HG03095 (cell line): ENCODE measurements around the gene ESRRB.
"Not testable (repeated sequence)": the region's sequence is repeated elsewhere in the genome, so short reads cannot be mapped to it uniquely, and the experiment has no call there.

ENCODE experiments used
- ATAC-seq: cut with Tn5 transposase; IDR thresholded peaks from one replicate; pipeline ENCODE4 v1.9.1; 2021; ENCODE audit warnings: moderate library complexity; ENCODE audit not compliant: unreplicated experiment

Gene ESRRB

DNA sequence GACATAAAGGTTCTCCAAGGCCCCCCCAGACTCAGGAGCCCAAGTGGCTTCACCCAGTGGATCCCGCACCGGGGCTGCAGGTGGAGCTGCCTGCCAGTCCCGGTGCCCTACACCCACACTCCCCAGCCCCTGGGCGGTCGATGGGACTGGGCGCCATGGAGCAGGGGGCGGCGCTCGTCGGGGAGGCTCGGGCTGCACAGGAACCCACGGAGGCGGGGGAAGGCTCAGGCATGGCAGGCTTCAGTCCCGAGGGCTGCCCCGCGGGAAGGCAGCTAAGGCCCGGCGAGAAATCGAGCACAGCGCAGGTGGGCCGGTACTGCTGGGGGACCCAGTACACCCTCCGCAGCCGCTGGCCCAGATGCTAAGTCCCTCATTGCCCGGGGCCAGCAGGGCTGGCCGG is 160.7 kb downstream of the ESRRB start:
- ATAC-seq, result not testable (repeated sequence)

DNA sequence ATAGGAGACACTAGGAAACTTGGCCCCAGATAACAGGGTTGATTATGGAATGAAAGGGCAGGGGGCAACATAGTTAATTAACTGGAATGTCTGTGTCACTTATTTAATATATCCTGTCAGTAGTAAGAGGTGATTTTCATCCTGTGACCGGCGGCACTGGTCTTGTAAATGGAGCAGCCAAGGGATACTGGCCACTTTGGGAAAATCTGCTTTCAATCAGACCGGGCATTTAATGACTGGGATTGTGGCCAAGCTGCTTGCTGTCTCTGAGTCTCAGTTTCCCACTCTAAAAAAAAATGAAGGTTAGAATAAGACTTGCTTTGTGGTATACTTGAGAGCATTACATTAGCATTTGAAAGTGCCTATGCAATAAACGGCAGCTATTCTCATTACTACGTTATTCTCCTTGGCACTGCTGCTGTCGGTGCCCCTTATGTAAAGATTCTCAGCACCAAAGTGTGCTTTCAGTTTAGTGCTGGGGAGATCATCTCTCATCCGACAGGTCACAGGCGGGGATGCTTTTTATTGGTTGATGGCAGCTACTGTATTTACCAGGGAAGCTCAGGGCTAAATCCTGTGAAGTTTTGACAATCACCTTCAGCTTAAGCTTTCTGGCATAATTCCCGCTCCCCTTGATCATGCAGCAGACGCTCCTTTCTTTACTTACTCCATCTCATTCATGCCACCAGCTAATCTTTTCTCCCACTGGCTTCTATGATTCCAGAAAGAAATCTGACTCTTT is 162.1 kb downstream of the ESRRB start:
- ATAC-seq, result no peak

DNA sequence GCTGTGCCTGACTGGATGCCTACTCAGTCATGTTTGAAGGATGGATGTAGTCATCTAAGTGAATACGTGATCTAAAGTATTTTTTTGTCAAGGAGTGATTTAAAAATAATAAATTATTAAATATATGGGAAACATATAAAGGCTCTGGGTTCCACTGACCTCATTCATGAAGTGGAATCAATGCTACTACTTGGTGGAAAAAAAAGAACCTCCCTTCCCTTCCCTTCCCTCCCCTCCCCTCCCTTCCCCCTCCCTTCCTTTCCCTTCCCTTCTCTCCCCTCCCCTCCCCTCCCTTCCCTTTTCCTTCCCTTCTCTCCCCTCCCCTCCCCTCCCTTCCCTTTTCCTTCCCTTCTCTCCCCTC is 162.7 kb downstream of the ESRRB start:
- ATAC-seq, result no peak

DNA sequence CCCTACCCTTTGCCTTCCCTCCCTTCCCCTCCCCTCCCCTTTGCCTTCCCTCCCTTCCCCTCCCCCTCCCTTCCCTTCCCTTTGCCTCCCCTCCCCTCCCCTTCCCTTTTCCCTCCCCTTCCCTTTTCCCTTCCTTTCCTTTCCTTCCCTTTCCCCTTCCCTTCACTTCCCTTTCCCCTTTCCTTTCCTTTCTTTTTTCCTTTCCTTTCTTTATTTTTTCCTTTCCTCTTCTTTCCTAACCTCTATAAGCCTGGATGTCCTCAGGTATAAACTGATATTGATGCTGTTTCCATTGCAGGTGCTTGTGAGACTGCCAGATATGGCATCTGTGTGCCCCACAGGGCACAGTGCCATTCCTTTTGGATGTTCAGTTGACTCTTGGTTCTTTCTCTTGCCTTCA is 163.2 kb downstream of the ESRRB start:
- no peak for ATAC-seq

DNA sequence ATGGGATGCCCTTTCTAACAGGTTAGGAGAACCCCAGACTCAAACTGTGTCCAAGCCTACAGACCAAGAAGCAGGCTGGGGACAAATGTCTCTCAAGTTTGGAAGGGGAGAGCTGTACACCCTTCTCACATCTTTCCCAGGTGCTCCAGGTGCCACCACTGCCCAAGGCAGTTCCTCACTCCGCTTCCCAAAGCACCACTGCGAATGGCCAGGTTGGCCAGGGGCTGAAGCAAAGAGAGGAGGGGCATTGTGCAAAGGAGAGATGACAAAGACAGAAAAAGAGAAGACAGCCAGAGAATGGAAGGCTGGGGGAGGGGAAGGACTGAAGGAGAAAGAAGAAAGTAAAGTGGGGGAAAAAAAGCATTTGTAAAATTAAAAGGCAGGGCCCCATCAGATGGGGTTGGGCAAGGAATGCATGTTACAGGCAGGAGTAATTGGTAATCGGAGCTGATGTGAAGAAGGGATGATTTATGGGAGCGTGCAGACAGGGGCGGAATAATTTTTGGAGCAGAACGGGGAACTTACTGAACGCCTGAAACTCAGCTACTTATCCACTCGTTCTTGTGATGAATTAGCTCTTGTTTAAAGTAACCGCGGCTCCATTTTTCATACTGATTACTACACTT is 165.8 kb downstream of the ESRRB start:
- ATAC-seq, result no peak

DNA sequence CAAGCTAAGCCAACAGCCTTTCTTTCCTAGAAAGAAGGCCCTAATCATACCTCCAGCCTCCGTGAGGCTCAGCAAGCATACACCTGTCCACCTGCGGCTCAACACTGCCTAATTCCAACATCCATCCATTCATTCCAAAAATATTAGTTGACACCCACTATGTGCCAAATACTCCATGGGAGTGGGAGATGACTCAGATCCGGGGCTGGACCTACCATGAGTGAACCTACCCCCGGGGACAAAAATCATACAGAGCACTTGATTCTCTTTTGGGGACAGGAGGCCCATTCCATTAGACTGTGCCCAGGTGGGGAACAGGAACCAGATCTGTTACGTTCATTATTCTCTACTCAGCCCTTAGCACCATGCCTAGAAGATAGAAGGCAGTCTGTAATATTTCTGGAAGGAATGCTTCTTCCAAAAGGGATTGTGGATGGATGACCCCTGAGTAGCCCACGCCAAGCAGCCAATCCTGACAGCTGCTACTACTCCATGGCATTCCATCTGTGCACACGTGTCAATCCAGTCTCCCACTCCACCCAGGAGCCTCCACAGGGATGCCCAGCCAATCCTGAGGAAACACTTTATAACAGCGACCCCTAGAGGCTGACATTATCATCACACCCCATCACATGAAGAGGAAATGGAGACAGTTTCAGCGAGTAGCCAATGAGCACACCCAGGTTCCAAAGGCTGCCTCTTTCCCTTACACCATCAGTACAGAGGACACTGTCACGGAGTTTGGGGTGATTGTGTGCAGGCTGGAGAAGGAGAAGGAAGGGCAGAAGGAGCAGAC is 170.7 kb downstream of the ESRRB start:
- no peak for ATAC-seq

DNA sequence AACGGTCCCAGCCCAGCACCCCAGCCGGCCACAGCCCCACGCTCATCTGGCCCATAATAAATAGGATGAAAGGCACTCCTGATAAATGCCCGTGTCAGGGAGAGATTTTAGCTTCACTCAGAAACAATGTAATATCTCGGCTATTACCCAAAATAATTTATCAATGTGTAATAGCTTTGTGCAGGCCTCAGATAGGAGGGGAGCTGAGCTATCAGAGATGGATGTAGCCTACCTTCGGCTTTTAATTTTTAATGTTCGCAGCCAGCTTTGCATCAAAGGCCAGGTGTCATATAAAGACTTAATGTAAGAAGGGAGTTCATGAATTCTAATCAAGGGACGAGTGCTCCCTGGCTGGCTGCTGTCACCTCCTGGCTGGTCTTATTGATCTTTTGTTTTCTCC is 171.9 kb downstream of the ESRRB start:
- ATAC-seq, result no peak

DNA sequence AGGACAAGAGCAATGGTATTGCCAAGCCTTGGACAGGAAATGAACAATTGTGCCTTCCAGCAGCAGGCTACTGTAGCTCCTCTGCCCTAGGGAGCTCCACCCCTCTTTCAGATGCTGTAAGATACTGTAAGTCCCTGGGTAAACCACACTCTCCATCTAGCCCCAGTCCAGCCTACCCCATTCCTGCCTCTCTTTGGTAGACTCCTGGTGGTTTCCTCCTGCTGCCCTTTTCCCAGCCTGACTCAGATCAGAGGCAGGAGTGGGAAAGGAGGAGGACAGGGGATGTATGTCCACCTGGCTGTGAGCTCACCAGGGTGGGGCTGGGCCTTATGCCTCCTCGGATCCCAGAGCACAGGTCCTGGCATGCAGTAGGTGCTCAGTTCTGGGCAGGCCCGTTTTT is 174.6 kb downstream of the ESRRB start:
- no peak for ATAC-seq

DNA sequence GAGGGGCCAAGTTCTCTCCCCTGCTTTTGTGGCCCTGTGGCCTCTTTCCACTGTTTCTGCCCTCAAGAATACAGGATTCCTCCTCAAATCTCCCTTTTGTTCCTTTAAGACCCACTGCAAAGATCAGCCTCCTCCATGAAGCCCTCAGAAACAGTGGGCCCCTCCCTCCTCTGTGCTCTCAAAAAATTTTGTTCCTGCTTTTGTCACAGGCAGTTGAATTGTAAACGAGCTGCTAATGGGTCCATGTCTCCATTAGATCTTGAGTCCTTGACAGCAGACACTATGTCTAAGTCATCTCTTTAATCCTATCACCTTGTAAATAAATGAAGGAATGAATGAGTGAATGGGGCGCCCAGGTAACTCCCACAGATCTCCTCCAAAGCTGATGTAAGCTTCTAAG is 175.2 kb downstream of the ESRRB start:
- ATAC-seq, result no peak
